ENCODE results near the gene RAPGEF4. TPM values are rescaled to one million over a fixed set of nuclear protein-coding genes. Genes with fewer than 3 reads are reported as not detected.

The RAPGEF4 gene
- total RNA-seq, 1 donor from 2014 or later = 18.6 TPM

- DNase-seq (ENCODE audit: low spot score) = no peak
Observed at GRCh38 chr2:172860336-172860707, 124.7 kb downstream of the RAPGEF4 start.

- DNase-seq (ENCODE audit: low spot score) = no peak
Observed at GRCh38 chr2:172861098-172861497, 125.5 kb downstream of the RAPGEF4 start.

- DNase-seq (ENCODE audit: low spot score) = no peak
Observed at GRCh38 chr2:172861656-172862476, 126.2 kb downstream of the RAPGEF4 start.

- no peak for DNase-seq (ENCODE audit: low spot score)
Observed at GRCh38 chr2:172863341-172863740, 127.7 kb downstream of the RAPGEF4 start.

DNA sequence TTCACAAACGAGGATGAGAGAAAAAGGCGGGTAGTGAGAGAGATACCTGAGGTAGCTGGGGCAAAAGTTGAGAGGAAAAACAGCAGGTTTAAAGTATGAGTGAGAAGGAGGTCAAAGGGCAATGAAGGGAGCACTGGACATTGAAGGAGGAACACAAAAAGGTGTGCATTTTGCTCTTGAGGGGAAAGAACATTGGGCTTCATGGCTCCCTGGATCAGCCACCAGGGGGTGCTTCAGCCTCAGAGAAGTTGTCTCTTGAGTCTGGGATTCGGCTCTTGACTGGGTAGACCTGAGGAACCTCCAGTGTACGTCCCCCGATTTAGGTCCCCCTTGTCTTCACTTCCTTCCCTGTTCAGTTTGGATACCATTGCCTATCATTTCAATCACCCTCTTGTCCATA is 128.5 kb downstream of the RAPGEF4 start:
- DNase-seq (ENCODE audit: low spot score) = peak; percentile 60

- DNase-seq (ENCODE audit: low spot score) = no peak
Observed at GRCh38 chr2:172865422-172865821, 129.8 kb downstream of the RAPGEF4 start.

GRCh38 chr2:172869861-172870260 is 134.2 kb downstream of the RAPGEF4 start:
- DNase-seq (ENCODE audit: low spot score) = no peak

DNA sequence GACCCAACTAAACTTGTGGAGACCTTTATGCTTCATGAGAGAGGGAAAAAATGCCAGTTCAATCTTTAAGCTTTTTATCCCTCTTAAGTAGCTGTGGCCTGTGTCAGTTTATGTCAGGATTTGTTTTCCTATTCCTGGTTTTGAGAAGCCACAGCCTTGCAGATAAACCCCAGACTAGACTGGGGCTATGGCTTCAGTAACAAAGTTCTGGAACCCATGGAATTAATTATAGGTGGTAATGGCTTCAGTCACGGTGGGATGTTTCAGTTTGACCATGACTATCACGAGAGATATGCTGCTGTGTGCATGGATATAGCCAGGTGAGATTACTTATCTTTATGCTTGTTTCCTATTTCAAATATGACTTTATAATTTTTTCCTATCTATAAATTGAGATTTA is 134.8 kb downstream of the RAPGEF4 start:
- DNase-seq (ENCODE audit: low spot score) = no peak

GRCh38 chr2:172877826-172878225 is 142.2 kb downstream of the RAPGEF4 start:
- DNase-seq (ENCODE audit: low spot score) = no peak

- no peak for DNase-seq (ENCODE audit: low spot score)
Observed at GRCh38 chr2:172878260-172878659, 142.6 kb downstream of the RAPGEF4 start.

- no peak for DNase-seq (ENCODE audit: low spot score)
Observed at GRCh38 chr2:172884336-172884735, 148.7 kb downstream of the RAPGEF4 start.

GRCh38 chr2:172885996-172886395 is 150.4 kb downstream of the RAPGEF4 start:
- no peak for DNase-seq (ENCODE audit: low spot score)

DNA sequence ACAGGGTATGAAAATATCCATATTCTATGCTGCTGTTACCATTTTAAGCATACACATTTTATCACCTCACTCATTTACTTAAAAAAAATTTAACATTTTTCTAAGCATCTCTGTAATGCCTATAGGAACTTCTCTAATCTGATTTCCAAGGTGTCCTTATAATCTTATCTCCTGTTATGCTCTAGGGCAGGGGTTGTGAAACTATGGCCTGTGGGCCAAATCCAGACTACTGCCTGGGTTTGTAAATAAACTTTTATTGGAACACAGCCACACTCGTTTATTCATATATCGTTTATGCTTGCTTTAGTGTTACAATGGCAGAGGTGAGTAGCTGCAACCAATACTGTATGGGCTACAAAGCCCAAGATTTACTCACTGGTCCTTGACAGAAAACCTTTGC is 151.6 kb downstream of the RAPGEF4 start:
- DNase-seq (ENCODE audit: low spot score) = no peak

DNA sequence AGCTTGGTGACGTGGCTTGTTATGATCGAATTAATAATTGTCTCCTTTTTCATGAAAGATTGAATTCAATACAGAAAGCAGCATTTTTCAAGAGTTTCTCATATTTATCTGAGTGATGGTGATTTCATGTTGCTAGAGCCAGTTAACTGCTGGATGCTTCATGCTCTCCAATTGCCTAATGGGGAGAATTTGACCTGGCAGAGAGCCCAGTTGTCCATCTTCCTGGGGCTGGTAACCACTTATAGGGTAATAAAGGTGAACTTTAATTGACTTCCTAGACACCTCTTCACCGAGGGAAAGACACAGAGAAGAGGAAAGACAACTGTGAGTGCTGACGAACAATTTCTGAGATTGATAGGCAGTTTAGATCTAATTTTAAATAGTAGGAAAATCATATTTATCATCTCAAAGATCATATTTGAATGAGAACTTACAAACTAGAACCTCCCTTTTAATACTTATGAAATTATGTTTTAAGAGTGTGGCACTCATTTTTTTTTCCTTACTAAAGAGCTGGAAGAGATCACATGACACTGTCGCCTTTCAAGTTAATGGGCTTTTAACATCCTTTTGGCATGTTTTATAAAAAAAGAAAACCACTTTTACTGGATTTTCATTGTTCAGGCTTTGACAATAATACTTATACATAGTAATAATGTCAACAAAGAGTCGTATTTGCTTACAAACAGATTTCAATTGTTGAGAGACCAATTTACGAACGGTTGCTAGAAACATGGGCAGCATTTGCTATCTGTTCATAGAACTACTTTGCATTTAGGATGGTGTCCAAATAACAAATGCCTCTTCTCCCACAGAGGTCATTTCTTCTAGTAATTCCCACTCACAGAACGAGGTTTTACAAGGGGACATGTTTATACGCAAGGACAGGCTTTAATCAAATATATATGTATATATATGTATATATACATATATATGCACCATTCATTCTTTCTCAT is 153.3 kb downstream of the RAPGEF4 start:
- DNase-seq (ENCODE audit: low spot score) = no peak

- no peak for DNase-seq (ENCODE audit: low spot score)
Observed at GRCh38 chr2:172889768-172890430, 154.3 kb downstream of the RAPGEF4 start.

DNA sequence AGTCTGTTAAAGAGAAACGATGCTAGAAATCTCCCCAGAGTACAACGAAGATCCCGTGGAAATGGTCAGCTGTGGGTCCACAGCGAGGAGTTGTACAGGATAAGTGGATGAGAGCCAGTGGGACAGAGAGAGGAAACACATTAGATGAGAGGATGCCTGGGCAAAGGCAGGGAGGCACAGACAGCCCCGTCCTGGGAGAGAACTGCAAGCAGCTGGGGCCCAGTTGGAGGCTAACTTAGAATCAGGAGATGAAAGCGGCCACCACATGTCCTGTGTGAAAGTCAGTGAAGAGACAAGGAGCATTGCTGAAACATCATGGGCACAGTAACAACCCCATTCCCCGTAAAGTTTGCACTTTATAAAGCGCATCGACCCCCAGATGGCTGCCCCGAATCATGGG is 157.5 kb downstream of the RAPGEF4 start:
- no peak for DNase-seq (ENCODE audit: low spot score)

GRCh38 chr2:172893671-172894070 is 158.0 kb downstream of the RAPGEF4 start:
- DNase-seq (ENCODE audit: low spot score) = no peak

GRCh38 chr2:172894689-172895387 is 159.2 kb downstream of the RAPGEF4 start:
- DNase-seq (ENCODE audit: low spot score) = no peak

DNA sequence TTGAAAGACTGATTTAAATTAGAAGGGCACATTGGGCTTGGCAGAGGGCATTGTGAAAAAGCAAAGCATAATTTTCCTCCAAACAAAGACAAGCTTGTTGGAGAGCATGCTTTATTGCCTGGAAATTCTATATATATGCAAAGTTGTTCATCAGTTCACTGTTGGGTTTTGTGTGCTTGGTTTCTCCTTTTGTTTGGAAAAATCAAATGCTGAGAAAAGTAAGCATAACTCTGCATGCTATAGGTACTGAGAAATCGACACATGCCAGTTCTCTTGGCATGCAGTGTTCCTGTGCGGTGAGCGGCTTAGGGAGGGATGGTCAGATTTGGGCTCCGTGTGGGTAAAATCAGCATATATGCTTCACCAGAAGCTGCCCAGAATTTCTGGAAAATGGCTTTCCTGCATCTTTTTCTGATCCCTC is 161.0 kb downstream of the RAPGEF4 start:
- DNase-seq (ENCODE audit: low spot score) = no peak

GRCh38 chr2:172900871-172901270 is 165.2 kb downstream of the RAPGEF4 start:
- DNase-seq (ENCODE audit: low spot score) = no peak

DNA sequence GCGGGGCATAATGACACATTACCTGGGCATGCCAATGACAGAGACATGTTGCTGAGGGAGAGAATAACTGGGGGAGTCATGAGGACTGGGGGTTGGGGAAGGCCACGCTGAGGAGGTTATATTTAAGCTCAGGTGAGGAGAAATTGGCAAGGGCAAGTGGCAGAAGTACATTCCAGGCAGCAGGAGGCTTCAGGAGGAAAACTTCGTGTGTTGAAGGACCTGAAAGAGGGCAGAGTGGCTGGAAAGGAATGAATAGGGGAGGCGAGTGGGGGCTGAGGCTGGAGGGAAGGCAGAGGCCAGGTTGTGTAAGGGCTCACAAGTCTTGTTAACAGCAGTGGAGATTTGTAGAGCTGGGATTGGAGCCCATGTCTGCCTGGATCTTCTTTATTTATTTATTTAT is 166.3 kb downstream of the RAPGEF4 start:
- no peak for DNase-seq (ENCODE audit: low spot score)

DNA sequence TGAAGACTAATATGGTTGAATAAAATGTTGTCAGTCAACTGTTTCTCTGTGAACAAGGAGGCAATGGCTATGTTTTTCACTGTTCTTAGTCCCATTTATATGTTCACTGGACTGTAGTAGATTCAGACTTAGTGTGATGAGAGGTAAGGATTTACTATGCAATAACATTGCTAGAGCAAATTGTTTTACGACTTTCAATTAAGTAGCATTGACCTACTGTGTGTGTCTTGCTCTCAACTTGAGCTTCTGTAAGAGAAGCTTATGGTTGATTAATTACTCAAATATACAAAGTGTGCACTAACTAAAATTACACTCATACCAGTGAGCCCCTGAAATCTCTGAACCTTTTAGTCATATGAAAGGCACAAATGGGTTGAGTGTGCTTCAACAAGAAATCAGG is 168.6 kb downstream of the RAPGEF4 start:
- DNase-seq (ENCODE audit: low spot score) = no peak
